GM21447 (cell line): ENCODE results near the gene ZC3H10.
"Not testable (repeated sequence)": the region's sequence is repeated elsewhere in the genome, so short reads cannot be mapped to it uniquely, and the experiment has no call there.

ENCODE experiments used
- ATAC-seq: cut with Tn5 transposase; IDR thresholded peaks from one replicate; pipeline ENCODE4 v1.9.1; 2021; ENCODE audit not compliant: unreplicated experiment

The ZC3H10 gene

DNA sequence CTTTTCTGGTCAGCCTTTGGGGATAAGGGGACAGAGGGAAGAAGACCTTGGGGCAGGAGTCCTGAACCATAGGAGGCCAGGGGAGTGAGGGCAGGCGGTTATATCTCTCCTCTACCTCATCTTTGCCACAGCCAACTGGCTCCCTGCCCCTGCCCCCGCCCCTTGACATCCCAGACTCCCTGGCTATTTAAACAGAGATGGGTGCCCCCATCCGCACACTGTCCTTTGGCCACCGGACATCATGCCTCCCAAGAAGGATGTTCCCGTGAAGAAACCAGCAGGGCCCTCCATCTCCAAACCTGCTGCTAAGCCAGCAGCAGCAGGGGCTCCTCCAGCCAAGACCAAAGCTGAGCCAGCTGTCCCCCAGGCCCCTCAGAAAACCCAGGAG is 35.6 kb downstream of the ZC3H10 start:
- ATAC-seq = no peak

DNA sequence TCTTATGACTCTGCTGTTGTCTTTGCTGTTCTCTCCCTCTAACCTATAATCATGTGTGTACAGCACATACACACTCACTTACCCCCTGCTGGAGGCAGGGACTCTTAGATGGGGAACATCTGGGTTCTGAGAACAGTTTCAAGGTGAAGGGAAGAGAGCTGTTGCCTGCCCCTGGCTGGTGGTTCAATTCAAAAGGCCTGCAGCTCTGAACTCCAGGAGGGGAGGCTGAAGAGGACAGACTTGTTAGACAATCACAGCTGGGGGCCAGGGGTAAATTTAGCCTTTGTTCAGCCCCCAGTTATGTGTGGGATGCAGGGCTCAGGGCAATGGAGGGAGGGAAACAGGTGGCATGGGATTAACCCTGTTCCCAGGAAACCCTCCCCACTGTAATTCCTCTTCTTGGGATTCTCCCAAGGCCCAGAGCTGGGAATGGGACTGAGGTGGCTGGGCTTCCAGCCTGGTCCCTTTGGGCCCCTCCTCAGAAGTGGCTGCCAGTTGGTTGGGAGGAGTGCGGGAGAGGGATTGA is 36.2 kb downstream of the ZC3H10 start:
- ATAC-seq = no peak

DNA sequence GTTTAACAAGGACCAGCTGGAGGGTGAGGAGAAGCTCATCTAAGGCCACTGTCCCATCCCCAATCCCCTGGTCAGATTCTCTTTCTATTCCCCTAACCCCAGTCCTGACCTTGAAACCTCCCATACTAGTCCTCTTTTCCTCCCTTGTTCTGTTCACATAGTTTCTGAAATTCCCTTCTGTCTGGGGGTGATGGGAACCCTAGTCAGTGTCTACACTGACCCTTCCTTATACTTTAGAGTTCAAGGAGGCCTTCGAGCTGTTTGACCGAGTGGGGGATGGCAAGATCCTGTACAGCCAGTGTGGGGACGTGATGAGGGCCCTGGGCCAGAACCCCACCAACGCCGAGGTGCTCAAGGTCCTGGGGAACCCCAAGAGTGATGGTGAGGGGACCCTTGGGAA is 36.8 kb downstream of the ZC3H10 start:
- no peak for ATAC-seq

DNA sequence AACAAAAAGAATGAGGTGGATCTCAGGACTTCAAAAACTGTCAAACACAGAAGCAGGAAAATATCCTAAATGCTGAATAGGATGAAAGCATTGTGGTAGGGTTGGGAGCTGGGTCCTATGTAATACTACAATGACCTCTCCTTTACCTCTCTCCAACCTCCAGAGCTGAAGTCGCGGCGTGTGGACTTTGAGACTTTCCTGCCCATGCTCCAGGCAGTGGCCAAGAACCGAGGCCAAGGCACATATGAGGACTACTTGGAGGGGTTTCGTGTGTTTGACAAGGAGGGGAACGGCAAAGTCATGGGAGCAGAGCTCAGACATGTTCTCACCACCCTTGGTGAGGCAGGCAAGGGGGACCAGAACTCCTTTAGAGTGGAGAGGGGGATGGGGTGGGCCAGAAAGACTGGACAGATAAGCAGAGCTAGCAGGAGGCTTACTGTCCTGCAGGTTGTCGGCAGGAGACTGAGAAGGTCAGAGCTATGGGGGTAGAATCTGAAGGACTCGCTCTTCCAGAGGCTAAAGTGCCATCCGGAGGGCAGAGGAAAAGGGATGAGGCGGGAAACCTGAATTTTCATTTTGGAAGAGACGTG is 37.3 kb downstream of the ZC3H10 start:
- no peak for ATAC-seq

DNA sequence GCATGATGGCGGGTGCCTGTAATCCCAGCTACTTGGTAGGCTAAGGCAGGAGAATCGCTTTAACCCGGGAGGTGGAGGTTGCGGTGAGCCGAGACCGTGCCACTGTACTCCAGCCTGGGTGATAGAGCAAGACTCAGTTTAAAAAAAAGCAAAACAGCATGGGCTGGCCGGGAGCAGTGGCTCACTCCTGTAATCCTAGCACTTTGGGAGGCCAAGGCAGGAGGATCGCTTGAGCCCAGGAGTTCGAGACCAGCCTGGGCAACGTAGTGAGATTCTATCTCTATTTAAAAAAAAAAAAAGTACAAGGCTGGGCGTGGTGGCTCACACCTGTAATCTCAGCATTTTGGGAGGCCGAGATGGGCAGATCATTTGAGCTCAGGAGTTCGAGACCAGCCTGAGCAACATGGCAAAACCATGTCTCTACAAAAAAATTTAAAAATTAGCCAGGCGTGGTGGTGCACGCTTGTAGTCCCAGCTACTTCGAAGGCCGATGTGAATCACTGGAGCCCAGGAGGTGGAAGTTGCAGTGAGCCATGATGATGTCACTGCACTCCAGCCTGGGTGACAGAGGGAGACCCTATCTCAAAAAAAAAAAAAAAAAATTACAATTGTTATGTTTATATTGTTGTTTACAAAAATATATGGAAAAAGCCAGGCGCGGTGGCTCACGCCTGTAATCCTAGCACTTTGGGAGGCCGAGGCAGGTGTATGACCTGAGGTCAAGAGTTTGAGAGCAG is 38.6 kb downstream of the ZC3H10 start:
- ATAC-seq = not testable (repeated sequence)

DNA sequence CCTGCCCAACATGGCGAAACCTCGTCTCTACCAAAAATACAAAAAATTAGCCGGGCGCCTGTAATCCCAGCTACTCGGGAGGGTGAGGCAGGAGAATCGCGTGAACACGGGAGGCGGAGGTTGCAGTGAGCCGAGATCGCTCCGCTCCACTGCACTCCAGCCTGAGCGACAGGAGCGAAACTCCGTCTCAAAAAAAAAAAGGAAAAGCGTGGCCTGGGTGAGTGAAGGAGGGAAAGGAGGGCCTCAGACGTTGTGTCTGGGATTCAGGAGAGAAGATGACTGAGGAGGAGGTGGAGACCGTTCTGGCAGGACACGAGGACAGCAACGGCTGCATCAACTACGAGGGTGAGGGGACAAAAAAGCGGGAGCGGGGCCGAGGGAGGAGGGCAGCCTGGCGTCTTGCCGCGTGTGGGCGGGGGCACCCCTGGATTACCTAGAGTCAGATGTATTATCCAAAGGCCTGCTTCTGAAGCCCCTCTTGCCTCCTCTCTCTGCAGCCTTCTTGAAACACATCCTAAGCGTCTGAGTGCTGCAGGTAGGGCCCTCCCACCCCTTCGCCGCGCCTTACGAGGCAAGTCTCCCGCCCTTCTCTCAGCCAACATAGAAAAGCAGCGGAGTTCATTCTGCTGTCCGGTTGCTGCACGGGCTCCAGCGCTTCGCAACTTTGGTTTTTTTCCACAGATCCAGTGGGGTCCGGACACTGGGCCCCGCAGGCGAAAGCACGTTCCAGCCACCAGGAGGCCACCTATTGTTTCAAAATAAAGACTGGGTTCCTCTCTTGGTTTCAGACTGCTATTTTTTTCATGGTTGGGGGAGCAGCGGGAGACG is 39.3 kb downstream of the ZC3H10 start:
- ATAC-seq = peak; percentile 40

DNA sequence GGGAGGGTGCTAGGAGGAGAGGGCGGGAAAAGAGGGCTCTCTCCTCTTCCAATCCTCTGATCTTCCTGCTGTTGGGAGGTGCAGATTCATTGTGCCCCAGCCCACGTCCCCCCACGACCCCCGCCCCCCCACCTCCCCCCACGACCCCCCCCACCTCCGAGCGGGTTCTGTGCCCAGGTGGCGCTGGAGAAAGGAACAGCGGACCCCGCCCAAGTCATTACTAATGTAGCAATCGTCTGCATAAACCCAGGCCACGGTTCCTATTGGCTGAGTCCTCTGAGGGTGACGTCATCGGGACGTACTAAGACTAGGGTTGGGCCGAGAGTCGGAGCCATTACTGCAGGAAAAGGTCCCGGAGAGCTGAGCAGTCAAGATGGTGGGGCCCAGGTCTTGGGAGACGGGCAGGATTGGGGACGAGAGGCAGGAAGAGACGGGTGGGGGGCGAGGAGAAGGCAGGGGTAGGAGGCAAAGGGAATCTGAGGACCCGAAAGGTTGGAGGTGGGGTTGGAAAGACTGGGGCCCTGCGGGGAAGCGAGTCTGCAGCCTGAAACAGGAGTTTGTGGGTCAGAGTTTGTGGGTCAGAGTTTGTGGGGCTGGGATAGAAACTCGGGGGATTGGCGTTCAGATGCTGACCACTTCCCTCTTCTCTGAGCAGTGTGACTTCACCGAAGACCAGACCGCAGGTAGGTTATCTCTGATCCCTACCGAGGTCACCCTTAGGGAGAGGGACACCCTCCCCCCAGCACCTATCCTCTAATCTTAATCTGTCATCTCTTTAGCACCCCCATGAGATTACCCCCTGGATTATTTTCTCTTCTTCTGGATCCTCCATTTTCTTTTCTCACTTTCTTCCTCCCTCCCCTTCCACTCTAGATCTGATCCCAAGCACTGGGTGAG is 40.2 kb downstream of the ZC3H10 start, which contains the start of gene MYL6:
Gene MYL6, plus strand, starts transcription at position 331 of the 897 bp plus-strand sequence. Its CDS starts 43 bp downstream, at position 374.
- peak; percentile 81 for ATAC-seq

DNA sequence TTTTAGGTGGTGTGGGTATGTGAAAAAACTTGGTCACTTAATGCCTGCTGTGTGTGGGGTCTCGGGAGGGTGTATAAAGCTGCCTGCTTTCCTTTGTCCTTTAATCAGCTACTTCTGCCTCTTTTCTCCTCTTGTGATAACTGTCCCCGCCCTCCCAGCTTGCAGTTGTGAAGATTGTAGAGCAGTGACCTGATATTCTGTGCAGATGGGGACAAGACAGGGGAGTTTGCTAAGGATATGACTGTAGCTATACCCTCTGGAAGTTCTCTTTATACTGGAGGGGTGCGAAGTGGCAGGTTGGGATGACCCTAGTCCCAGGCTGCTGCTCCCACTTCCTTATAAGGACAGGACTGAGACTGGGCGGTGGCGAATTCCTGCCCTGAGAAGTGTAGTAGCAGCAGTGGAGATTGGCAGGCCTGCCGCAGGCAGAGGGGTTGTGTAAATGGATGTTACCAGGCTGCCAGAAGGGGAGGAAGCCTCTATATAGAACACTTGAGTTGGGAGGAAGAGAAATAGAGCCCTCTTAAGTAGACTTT is 40.9 kb downstream of the ZC3H10 start:
- no peak for ATAC-seq

DNA sequence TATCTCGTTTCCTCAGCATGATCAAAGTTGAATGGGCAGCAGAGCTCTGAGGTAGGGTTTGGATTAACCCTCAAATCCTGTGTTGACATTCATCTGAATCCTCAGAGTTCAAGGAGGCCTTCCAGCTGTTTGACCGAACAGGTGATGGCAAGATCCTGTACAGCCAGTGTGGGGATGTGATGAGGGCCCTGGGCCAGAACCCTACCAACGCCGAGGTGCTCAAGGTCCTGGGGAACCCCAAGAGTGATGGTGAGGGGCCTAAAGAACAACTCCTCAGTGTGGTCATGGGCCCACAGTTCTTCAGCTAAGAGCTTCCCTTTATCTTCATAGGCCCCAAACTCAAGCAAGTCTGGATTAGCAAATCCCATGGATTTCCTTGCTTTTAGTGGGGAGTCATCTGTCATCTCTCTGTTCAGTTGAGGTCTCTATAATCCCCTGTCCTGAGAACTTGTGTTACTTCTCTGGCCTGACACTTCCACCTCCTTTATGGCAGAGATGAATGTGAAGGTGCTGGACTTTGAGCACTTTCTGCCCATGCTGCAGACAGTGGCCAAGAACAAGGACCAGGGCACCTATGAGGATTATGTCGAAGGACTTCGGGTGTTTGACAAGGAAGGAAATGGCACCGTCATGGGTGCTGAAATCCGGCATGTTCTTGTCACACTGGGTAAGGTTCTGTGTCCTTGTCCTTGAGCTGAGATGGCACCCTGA is 41.6 kb downstream of the ZC3H10 start:
- no peak for ATAC-seq

DNA sequence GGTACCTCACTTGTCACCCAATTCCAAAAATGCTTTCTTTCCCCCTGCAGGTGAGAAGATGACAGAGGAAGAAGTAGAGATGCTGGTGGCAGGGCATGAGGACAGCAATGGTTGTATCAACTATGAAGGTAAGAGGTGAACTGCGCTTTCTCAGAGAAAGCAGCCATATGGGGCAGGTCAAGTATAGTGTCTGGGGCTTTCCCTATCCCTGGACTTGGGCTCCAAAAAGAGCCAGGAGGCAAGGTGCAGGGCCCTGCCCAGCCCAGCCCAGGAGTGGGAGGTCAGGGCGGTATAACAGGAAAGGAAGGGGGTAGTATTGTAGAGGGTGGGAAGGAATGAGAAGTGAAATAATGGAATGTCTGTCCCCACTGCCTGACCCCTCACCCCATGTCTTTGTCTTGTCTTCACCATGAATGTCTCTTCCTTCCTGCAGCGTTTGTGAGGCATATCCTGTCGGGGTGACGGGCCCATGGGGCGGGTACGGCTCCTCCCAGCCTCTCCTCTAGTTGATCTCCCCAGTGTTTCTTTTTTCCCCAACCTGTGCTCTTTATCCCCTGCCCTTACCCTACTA is 42.2 kb downstream of the ZC3H10 start:
- ATAC-seq = no peak

DNA sequence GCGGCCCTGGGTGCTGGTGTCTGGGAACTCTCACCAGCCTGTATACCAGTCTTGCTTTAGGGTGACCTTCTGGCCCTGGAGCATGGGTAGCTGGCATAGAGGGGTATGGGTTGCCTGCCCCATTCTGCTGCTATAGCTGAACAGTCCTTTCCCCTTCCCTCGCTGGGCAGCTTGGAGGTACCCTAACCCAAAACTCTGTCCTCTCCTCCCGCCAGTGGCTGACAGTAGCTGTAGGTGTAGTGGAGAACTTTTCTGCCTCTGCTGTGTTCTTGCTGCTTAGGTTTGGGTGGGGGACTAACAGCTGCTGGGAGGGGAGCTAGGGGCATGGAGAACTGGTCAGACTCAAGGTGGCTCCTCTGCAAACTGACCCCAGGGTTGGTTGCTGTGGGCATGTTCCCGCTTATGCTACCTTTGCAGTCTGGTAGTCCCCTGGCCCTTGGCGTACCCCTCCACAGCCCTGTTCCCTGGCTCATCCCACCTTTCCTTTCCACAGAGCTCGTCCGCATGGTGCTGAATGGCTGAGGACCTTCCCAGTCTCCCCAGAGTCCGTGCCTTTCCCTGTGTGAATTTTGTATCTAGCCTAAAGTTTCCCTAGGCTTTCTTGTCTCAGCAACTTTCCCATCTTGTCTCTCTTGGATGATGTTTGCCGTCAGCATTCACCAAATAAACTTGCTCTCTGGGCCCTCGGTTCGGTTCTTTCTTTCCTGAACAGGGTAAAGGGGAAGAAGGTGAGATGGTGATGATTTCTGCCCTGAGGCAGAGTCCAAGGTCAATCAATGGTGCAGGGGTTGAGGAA is 43.0 kb downstream of the ZC3H10 start:
- ATAC-seq = no peak

DNA sequence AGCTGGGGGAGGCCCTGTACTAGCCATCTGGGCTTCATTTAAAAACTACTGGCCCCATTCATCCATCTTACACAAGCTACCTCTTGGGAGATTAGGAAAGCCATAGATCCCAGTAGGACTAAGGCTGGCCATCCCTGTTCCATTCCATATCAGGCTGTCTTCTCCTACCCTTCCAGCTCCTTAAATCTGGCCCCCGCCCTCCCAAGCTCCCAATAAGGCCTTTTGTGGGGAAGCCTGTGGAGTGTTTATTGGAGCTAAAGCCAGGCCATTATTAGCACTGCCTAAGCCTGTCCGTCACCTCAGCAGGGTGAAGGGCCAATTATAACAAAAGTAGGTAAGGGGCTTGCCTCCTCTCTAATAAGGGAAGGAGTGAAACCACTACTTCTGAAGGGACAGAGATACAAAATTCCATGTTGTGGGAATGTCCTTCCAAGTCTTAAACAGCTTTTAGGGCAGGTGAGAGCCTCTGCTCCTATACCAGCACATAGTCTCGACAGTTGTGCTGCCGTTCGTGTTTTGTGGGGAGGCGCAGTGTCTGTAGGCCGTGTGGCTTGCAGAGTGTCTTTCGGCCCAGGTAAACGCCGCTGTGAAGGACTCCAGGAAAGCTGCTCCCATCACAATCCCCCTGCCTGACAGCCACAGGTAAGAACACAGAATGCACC is 43.8 kb downstream of the ZC3H10 start:
- ATAC-seq = no peak

DNA sequence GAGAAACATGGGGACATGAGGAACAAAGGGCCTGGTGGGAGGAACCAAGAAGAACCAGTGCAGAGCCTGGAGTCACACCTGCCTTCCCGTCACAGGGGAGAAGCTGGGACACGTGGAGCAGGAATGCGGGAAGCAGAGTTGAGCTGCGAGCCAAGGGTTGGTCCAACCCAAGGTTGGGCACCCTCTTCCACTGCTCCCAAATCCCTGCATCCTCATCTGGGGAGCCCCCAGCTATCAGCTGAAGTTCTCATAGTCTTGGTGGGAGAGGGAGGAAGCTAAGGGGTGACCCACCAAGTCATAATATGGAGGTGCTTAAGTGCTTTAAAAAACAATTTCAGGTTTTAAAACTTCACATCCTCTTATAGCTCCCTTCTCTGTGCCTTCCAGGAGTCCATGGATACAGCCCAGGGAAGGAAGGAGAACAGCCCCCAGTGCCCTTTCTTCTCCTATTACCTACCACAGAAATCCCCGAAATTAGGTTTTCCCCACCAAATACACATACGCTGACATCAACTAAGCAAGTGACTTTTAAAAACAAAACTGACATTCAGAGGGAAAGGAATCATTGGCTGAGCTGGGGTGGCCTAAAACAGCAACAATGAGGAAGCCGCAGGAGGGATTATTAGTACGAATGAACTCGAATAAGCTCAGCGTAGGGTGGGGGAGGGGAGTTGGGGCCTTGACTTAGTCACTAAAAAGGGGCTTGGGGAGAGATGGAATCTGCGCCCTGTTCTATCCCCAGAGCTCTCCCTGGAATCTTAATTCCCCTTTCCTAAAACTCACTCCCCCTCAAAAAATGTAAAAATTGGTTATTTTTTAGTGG is 44.6 kb downstream of the ZC3H10 start:
- ATAC-seq = no peak

DNA sequence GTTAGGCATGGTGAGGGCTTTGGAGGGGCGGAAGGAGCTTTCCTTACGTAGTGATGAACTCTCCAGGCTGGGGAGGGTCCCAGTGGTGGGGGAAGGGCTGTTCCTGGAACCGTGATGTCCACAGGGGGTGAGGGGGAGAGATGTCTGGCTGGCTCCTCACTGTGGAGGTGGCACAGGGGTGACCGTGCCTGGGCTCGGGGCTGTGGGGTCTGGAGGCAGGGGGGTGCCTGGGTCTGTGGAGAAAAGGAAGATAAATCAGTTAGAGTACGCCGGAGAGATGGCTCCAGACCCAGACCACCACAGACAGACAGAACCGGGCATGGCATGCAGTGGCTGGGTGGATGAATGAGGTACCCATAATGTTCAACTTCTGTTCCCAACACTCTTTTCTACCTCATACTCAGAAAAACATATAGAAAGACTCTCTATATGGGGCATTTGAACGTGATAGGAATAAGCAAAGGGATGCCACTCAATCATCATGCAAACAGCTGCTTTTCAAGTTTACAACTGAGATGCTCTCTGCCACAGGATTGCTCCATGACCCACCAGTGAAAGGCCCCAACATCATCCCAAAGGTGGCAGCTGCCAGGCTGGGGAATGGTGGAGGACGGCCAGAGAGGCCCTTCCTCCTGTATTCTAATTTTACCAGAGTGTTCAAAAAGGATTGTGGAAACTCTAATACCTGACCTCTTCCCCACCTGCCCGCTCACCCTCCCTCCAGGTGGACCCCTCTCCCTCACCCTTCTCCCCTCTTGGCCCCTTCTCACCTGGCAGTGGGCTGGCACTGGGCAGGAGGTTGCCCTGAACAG is 45.7 kb downstream of the ZC3H10 start:
- no peak for ATAC-seq

DNA sequence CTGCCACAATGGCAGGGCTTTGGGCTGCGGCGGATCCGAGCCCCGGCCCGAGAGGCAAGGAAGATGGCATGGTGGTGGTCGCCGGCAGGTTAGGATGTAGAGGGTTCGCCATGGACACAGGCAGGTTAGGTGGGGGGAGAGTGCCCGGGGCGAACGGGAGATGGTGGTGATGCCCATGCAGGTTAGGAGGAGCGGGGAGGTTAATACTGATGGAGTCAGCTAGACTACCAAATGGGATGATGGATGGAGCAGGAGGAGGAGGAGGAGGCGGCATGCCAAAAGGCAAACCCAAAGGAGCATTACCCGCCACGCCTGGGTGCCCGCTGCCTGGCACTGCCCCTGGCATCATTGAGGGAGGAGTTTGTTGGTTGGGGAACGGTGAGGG is 46.3 kb downstream of the ZC3H10 start:
- ATAC-seq = no peak

DNA sequence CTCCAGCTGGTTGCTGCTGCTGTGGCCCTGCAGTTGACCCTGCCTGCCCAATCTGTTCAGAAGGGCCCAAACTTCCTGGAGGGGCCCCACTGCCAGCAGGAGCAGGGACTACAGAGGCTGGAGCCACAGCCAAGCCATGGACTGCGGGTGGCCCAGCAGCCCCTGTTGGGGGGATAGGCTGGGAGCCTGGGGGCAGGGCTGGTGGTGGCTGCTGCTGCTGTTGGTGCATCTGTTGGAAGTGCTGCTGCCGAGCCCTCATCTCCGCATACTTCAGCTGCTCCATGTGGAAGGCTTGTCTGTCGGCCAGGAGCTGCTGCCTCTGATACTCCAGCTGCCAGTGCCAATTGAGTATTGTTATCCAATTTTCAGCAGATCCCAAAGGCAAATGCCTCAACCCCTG is 47.3 kb downstream of the ZC3H10 start:
- no peak for ATAC-seq
